Caco-2 (cell line): ENCODE results near the gene GYPC. TPM values are rescaled to one million over a fixed set of nuclear protein-coding genes. Genes with fewer than 3 reads are reported as not detected.

ENCODE experiments used
- BruUV-seq: library from RNA; stranded (reverse); fragments of 400-500 nt; replicated peaks from 2 replicates; lab custom pipeline; 2021; lab: Mats Ljungman, UMichigan
- CTCF ChIA-PET: fragments of 300-600 bp; sonication (Branson Sonifier 250); formaldehyde crosslinking; loops from one replicate; lab custom pipeline; 2022; ENCODE audit warnings: antibody characterized with exemption; lab: Charles Lee
- POLR2A ChIA-PET: fragments of 300-600 bp; sonication (Branson Sonifier 250); formaldehyde crosslinking; loops from one replicate; lab custom pipeline; 2022; ENCODE audit warnings: antibody characterized with exemption; lab: Charles Lee
- DNase-seq, 2 experiments: peaks; one replicate each; pipeline versions ENCODE4 v3.0.0 to v3.0.0-alpha.2; 2020 to 2022
- H3K27me3 ChIP-seq: replicated peaks from 2 replicates; pipeline ENCODE4 v1.6.0; 2011; ENCODE audit warnings: low read length; ENCODE audit not compliant: control insufficient read depth, insufficient read depth
- H3K36me3 ChIP-seq: 2 replicates; pipeline ENCODE4 v1.5.1; 2011; ENCODE audit warnings: low read length; ENCODE audit not compliant: control insufficient read depth, insufficient read depth
- H3K4me1 ChIP-seq: fragments of 250-450 bp; sonication (Bioruptor Pico); 2 replicates; pipeline ENCODE4 v1.5.1; 2020; ENCODE audit warnings: mild to moderate bottlenecking
- H3K4me3 ChIP-seq: 2 replicates; pipeline ENCODE4 v1.5.1; 2011; ENCODE audit warnings: low read depth, mild to moderate bottlenecking, control low read depth, low read length
- H3K9me3 ChIP-seq: fragments of 250-450 bp; sonication (Bioruptor Pico); 2 replicates; pipeline ENCODE4 v1.5.1; 2020; ENCODE audit warnings: mild to moderate bottlenecking, moderate library complexity
- H3K27ac Mint-ChIP-seq: one replicate; pipeline ENCODE4 v1.8.0; 2022; ENCODE audit warnings: mixed read lengths; ENCODE audit not compliant: unreplicated experiment
- H3K27me3 Mint-ChIP-seq: one replicate; pipeline ENCODE4 v1.8.0; 2022; ENCODE audit warnings: mixed read lengths; ENCODE audit not compliant: insufficient read depth, unreplicated experiment
- H3K36me3 Mint-ChIP-seq: one replicate; pipeline ENCODE4 v1.8.0; 2022; ENCODE audit warnings: mild to moderate bottlenecking, mixed read lengths; ENCODE audit not compliant: insufficient read depth, unreplicated experiment
- H3K4me1 Mint-ChIP-seq: one replicate; pipeline ENCODE4 v1.8.0; 2022; ENCODE audit warnings: low read depth, mixed read lengths; ENCODE audit not compliant: unreplicated experiment
- H3K4me3 Mint-ChIP-seq: one replicate; pipeline ENCODE4 v1.8.0; 2022; ENCODE audit warnings: mild to moderate bottlenecking, moderate library complexity, mixed read lengths; ENCODE audit not compliant: unreplicated experiment
- H3K9me3 Mint-ChIP-seq: one replicate; pipeline ENCODE4 v1.8.0; 2022; ENCODE audit warnings: mixed read lengths; ENCODE audit not compliant: unreplicated experiment
- intact Hi-C: fragments of 100-400 bp; cut with micrococcal nuclease; formaldehyde crosslinking; loops from one replicate; pipeline ENCODE4 v1.10.0; 2022; ENCODE audit not compliant: unreplicated experiment
- total RNA-seq: library from RNA; stranded (reverse); gene quantifications from 2 replicates; pipeline ENCODE4 v1.2.3, GENCODE V29; 2022
- TF ChIP-seq, protein P1 (sequence below), 2 experiments: fragments of 200-600 bp in 1 of 2; IDR thresholded peaks; 1 replicate in 1 of 2; 2 replicates in 1 of 2; pipeline versions ENCODE4 v1.5.1 to v1.8.0; 2011 to 2022; ENCODE audit warnings: antibody characterized with exemption in 1 of 2, control low read depth in 1 of 2, inconsistent platforms in 1 of 2, low read depth in 1 of 2, low read length in 1 of 2, mild to moderate bottlenecking in 1 of 2, moderate library complexity in 1 of 2; ENCODE audit not compliant: insufficient read depth in 1 of 2, severe bottlenecking in 1 of 2, unreplicated experiment in 1 of 2

The GYPC gene
- total RNA-seq, 1 experiment from 2014 or later, result not detected

DNA sequence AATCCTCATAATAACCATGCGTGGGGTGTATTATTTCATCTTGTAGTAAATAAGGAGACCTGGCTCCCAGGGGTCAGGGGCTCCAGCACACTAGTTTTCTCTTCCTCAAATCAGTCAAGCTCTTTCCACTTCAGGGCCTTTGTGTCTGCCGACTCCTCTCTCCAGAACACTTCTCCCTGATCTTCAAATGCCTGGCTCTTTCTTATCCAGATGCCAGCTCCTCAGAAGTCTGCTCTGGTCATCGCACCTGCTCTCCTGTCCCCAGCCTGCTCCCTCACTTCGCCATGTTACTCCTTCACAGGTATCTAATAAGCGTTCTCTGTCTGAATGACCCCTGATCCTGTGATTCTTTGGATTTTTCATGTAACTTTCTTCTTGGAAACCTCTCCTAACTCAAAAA lies 62.0 kb downstream of the GYPC start:
- no peaks in the 10 kb centered on the region for H3K36me3 ChIP-seq
- no peak for DNase-seq
- POLR2A ChIA-PET, result no interaction called here
- no peaks in the 10 kb centered on the region for H3K36me3 Mint-ChIP-seq
- no peak overlapping the region for H3K27ac Mint-ChIP-seq
- H3K4me1 ChIP-seq, result no peaks in the 10 kb centered on the region
- BruUV-seq, result no TSS peak
- TF ChIP-seq, protein P1, sequence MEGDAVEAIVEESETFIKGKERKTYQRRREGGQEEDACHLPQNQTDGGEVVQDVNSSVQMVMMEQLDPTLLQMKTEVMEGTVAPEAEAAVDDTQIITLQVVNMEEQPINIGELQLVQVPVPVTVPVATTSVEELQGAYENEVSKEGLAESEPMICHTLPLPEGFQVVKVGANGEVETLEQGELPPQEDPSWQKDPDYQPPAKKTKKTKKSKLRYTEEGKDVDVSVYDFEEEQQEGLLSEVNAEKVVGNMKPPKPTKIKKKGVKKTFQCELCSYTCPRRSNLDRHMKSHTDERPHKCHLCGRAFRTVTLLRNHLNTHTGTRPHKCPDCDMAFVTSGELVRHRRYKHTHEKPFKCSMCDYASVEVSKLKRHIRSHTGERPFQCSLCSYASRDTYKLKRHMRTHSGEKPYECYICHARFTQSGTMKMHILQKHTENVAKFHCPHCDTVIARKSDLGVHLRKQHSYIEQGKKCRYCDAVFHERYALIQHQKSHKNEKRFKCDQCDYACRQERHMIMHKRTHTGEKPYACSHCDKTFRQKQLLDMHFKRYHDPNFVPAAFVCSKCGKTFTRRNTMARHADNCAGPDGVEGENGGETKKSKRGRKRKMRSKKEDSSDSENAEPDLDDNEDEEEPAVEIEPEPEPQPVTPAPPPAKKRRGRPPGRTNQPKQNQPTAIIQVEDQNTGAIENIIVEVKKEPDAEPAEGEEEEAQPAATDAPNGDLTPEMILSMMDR (IDR thresholded peaks at IDR 0.05; ENCODE audit: insufficient read depth in 1 of 2, low read depth in 1 of 2, low read length in 1 of 2, severe bottlenecking in 1 of 2, unreplicated experiment in 1 of 2), result no peak
- H3K4me3 Mint-ChIP-seq, result no peak overlapping the region
- H3K4me3 ChIP-seq, result no peak overlapping the region
- no peaks in the 10 kb centered on the region for H3K9me3 Mint-ChIP-seq
- no peaks in the 10 kb centered on the region for H3K9me3 ChIP-seq
- no peaks in the 10 kb centered on the region for H3K4me1 Mint-ChIP-seq
- intact Hi-C loops, result no loop called here
- CTCF ChIA-PET, result no interaction called here
- no peaks in the 10 kb centered on the region for H3K27me3 ChIP-seq
- peaks cover 26% of the 10 kb centered on the region for H3K27me3 Mint-ChIP-seq

DNA sequence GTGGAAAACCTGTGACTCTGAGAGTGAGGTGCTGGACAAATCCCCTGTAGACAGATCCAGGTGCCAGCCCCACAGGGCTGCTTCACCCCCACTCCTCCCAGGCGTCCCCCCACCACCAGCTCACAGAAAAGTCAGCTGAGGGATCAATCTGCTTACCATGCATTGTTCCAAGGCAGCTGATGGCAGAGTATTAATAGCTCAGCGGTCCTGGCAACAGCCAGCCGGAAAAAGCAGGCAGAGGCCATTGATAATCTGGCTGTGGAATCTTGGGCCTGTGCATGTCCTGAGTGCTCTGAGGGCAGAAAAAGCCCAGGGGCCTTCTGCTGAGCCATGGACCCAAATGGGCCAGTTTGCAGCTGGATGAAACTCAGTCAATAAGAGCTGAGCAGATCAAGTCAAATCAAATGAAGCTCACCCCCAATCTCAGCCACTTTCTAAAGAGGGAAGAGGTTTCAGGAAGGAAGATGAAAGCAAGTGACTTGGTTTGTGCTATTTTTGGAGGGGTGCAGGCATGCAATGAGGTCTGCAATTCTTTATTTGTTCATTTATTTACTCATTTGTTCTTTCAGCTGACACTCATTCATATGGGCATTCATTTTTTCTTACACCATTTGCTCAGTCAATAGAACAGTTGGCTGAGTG lies 63.4 kb downstream of the GYPC start:
- no peaks in the 10 kb centered on the region for H3K36me3 ChIP-seq
- TF ChIP-seq, protein P1 (IDR thresholded peaks at IDR 0.05; ENCODE audit: insufficient read depth in 1 of 2, low read depth in 1 of 2, low read length in 1 of 2, severe bottlenecking in 1 of 2, unreplicated experiment in 1 of 2), result no peak
- intact Hi-C loops, result no loop called here
- H3K27me3 Mint-ChIP-seq, result peaks cover 21% of the 10 kb centered on the region
- no peak overlapping the region for H3K27ac Mint-ChIP-seq
- no peaks in the 10 kb centered on the region for H3K4me1 ChIP-seq
- no peak overlapping the region for H3K4me3 Mint-ChIP-seq
- CTCF ChIA-PET, result no interaction called here
- BruUV-seq, result no TSS peak
- no peaks in the 10 kb centered on the region; the same call in 1 of the 2 replicates for H3K27me3 ChIP-seq
- no peak overlapping the region for H3K4me3 ChIP-seq
- H3K36me3 Mint-ChIP-seq, result no peaks in the 10 kb centered on the region
- no peaks in the 10 kb centered on the region for H3K9me3 Mint-ChIP-seq
- POLR2A ChIA-PET, result no interaction called here
- H3K4me1 Mint-ChIP-seq, result no peaks in the 10 kb centered on the region
- no peaks in the 10 kb centered on the region for H3K9me3 ChIP-seq
- DNase-seq, result no peak

DNA sequence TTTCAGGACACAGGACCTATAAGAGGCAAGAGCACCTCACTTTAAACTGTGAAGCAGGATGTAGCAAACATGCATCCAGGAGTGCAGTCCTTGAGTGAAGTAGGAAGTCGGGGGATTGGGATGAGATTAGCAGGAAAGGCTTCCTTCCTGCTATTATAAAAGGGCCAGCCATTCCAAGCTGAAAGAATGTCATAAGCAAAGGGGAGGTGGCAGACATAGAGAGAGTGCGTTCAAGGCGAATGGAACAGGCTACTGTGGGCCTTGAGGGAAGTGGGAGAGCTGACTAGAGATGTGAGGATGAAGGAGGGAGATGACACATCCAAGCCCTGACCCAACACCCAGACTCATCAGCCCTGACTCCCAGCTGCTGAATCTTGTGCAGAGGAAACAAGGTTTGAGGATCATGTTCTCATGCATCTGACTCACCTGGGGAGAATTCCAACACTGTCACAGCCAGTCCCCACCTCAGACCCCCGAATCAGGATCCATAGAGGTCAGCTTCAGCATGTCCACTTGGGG lies 63.9 kb downstream of the GYPC start:
- BruUV-seq, result no TSS peak
- intact Hi-C loops, result no loop called here
- Histone ChIP-seq H3K4me1 (no peaks in the 10 kb centered on the region), H3K36me3 (no peaks in the 10 kb centered on the region), H3K9me3 (no peaks in the 10 kb centered on the region; the same call in 1 of the 2 replicates), H3K4me3 (no peak overlapping the region), H3K27me3 (no peaks in the 10 kb centered on the region; the same call in 1 of the 2 replicates)
- TF ChIP-seq, protein P1 (IDR thresholded peaks at IDR 0.05; ENCODE audit: insufficient read depth in 1 of 2, low read depth in 1 of 2, low read length in 1 of 2, severe bottlenecking in 1 of 2, unreplicated experiment in 1 of 2), result no peak
- Mint-ChIP-seq H3K9me3 (peaks cover 2% of the 10 kb centered on the region), H3K27ac (no peak overlapping the region), H3K4me1 (no peaks in the 10 kb centered on the region), H3K27me3 (peaks cover 17% of the 10 kb centered on the region), H3K4me3 (no peak overlapping the region), H3K36me3 (no peaks in the 10 kb centered on the region)
- ChIA-PET CTCF (no interaction called here), POLR2A (no interaction called here)
- no peak for DNase-seq
